AG04450 (cell line): Measurements from ENCODE around the gene TRIM3. TPM values are rescaled to one million over a fixed set of nuclear protein-coding genes. Genes with fewer than 3 reads are reported as not detected.

ENCODE experiments used
- CTCF ChIA-PET: fragments of 300-600, 350-600 bp; formaldehyde crosslinking; extraction: SDS; loops from one replicate; lab custom pipeline; 2022; ENCODE audit warnings: antibody characterized with exemption, inconsistent platforms; lab: Charles Lee
- POLR2A ChIA-PET: fragments of 350-600 bp; formaldehyde crosslinking; extraction: SDS; loops from one replicate; lab custom pipeline; 2021; ENCODE audit warnings: antibody characterized with exemption, inconsistent platforms; lab: Yijun Ruan, JAX
- DNase-seq: peaks from one replicate; pipeline ENCODE4 v3.0.0-alpha.2; 2011; ENCODE audit warnings: low read depth, low spot score
- H3K27ac ChIP-seq: one replicate; pipeline ENCODE4 v1.5.1; 2012; ENCODE audit warnings: low read depth, low read length, control low read depth
- H3K27me3 ChIP-seq: one replicate; pipeline ENCODE4 v1.6.0; 2012; ENCODE audit warnings: low read length; ENCODE audit not compliant: control insufficient read depth, insufficient read depth
- H3K4me3 ChIP-seq: 2 replicates; pipeline ENCODE4 v1.5.1; 2011; ENCODE audit warnings: mild to moderate bottlenecking, low read depth, low read length, control low read depth
- H3K9me3 ChIP-seq: 2 replicates; pipeline ENCODE4 v1.5.1; 2012; ENCODE audit warnings: low read length; ENCODE audit not compliant: control insufficient read depth, insufficient read depth
- CTCF ChIP-seq: IDR thresholded peaks from 2 replicates; pipeline ENCODE4 v1.5.1; 2011; ENCODE audit warnings: low read depth, low read length, control low read depth, inconsistent platforms
- polyA plus RNA-seq: library from polyadenylated mRNA; depleted of rRNA; stranded (reverse); fragments of >200 nt; gene quantifications from 2 replicates; pipeline ENCODE4 v1.2.3, GENCODE V29; 2011

The TRIM3 gene
- polyA plus RNA-seq, 1 experiment: 10.5 TPM

GRCh38 chr11:6505577-6506240 lies 32.0 kb upstream of the TRIM3 start:
- Histone ChIP-seq H3K27me3 (no peaks in the 10 kb centered on the region), H3K9me3 (no peaks in the 10 kb centered on the region), H3K27ac (no peak overlapping the region), H3K4me3 (no peak overlapping the region)
- ChIA-PET POLR2A (no interaction called here), CTCF (interaction anchor here (0.6 to 6.3 kb wide), 33 partner anchors 9 to 201 kb away, joined by 3 to 132 read pairs (median 5); partner anchors contain the start of genes ARFIP2, DNHD1, MRPL17 and TIMM10B)
- peak; percentile 16 for DNase-seq
- peak; percentile 60 for TF ChIP-seq CTCF

- no peak for TF ChIP-seq CTCF
- H3K4me3 ChIP-seq: no peak overlapping the region
- no peaks in the 10 kb centered on the region for H3K27me3 ChIP-seq
- H3K9me3 ChIP-seq: no peaks in the 10 kb centered on the region
- POLR2A ChIA-PET: interaction anchor here (1.3 kb wide), 1 partner anchor 23 kb away, joined by 4 read pairs; the partner anchor contains the start of genes ARFIP2 and TIMM10B
- no peak for DNase-seq
- CTCF ChIA-PET: interaction anchor here (0.6 to 6.3 kb wide), 4 partner anchors 21 to 126 kb away, joined by 4 to 132 read pairs (median 9); no protein-coding TSS in a partner anchor
- H3K27ac ChIP-seq: no peak overlapping the region
Measured at GRCh38 chr11:6504166-6504565, 30.4 kb upstream of the TRIM3 start.

GRCh38 chr11:6502382-6502781 lies 28.6 kb upstream of the TRIM3 start:
- Histone ChIP-seq H3K27me3 (no peaks in the 10 kb centered on the region), H3K4me3 (no peak overlapping the region), H3K27ac (no peak overlapping the region), H3K9me3 (no peaks in the 10 kb centered on the region)
- CTCF ChIA-PET: interaction anchor here (0.8 to 1.1 kb wide), 2 partner anchors 29 to 123 kb away, joined by 3 to 5 read pairs; no protein-coding TSS in a partner anchor
- TF ChIP-seq CTCF: no peak
- DNase-seq: no peak
- POLR2A ChIA-PET: no interaction called here

- H3K9me3 ChIP-seq: no peaks in the 10 kb centered on the region
- H3K4me3 ChIP-seq: no peak overlapping the region
- no peak overlapping the region for H3K27ac ChIP-seq
- DNase-seq: no peak
- POLR2A ChIA-PET: no interaction called here
- CTCF ChIA-PET: interaction anchor here (0.8 to 1.8 kb wide), 4 partner anchors 32 to 185 kb away, joined by 3 to 9 read pairs (median 4); partner anchors contain the start of gene MRPL17
- no peaks in the 10 kb centered on the region for H3K27me3 ChIP-seq
- no peak for TF ChIP-seq CTCF
Measured at GRCh38 chr11:6498544-6498943, 24.8 kb upstream of the TRIM3 start.

DNA sequence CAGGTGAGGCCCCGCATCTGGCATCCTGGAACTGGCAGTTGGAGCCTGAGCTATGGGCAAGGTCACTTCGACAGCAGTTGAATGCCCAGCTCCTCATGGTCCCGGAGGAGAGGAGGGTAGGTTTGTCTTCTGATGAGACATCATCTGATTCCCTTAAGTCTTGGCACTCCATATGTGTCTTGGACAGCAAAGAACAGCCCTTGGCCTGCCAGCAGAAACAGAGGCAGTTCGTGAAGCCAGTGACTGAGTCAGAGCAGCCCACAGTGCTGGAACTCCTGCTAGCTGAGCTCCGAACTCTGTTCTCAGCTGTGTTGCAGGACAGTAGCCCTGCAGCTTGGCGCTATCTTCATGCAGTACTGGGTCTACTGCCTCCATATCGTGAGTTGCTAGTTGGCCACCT lies 24.4 kb upstream of the TRIM3 start:
- Histone ChIP-seq H3K4me3 (no peak overlapping the region), H3K9me3 (no peaks in the 10 kb centered on the region), H3K27ac (no peak overlapping the region), H3K27me3 (no peaks in the 10 kb centered on the region)
- TF ChIP-seq CTCF: no peak
- ChIA-PET CTCF (interaction anchor here (0.8 to 1.8 kb wide), 4 partner anchors 33 to 185 kb away, joined by 3 to 9 read pairs (median 4); partner anchors contain the start of gene MRPL17), POLR2A (no interaction called here)
- DNase-seq: no peak
